ENCODE data around the gene GALNT9.
"Not testable (repeated sequence)": the region's sequence is repeated elsewhere in the genome, so short reads cannot be mapped to it uniquely, and the experiment has no call there.

GALNT9 gene

GRCh38 chr12:132228476-132229192 lies 100.8 kb downstream of the GALNT9 start:
- FAIRE-seq, result no peak

GRCh38 chr12:132227782-132228475 lies 101.5 kb downstream of the GALNT9 start:
- no peak for FAIRE-seq

DNA sequence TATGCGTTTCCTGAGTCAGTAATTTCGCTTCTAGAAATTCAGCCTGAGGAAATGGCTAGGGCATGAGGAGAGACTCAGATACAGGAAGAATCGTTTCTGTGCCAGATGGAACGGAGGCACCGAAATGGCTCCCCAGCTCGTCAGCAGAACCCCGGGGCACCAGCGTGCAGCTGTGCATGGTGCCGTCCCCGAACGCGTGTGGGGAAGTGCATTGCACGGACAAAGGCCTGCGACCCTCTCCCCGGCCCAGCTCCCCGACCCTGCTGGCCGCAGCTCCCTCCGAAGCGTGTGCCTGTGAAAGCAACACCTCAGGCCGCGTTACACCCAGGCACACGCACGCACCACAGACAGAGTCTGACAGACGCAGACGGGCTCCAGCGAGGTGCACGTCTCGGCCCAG lies 102.3 kb downstream of the GALNT9 start:
- no peak for FAIRE-seq

GRCh38 chr12:132226604-132227003 lies 102.8 kb downstream of the GALNT9 start:
- no peak for FAIRE-seq

GRCh38 chr12:132225214-132225613 lies 104.2 kb downstream of the GALNT9 start:
- no peak for FAIRE-seq

DNA sequence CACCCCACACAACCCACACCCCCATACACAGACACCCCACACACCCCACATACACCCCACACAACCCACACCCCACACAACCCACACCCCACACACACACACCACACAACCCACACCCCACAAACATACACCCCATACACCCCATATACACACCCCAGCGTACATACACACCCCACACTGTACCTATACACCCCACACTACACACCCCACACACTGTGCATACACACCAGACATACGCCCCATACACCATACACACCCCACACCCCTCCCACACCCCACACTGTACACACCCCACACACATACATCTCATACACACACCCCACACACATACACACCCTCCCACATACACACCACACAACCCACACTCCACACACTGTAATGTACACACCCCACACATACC lies 104.9 kb downstream of the GALNT9 start:
- no peak for FAIRE-seq

DNA sequence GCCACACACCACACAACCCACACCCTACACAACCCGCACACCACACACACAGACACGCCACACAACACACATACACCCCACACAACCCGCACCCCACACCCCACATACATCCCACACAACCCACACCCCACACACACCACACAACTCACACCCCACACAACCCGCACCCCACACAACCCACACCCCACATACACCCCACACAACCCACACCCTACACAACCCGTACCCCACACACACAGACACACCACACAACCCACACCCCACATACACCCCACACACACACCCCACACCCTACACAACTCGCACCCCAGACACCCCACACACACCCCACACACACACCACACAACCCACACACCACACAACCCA lies 106.6 kb downstream of the GALNT9 start:
- FAIRE-seq, result no peak

GRCh38 chr12:132222096-132222807 lies 107.1 kb downstream of the GALNT9 start:
- no peak for FAIRE-seq

GRCh38 chr12:132219761-132220160 lies 109.6 kb downstream of the GALNT9 start:
- not testable (repeated sequence) for FAIRE-seq

DNA sequence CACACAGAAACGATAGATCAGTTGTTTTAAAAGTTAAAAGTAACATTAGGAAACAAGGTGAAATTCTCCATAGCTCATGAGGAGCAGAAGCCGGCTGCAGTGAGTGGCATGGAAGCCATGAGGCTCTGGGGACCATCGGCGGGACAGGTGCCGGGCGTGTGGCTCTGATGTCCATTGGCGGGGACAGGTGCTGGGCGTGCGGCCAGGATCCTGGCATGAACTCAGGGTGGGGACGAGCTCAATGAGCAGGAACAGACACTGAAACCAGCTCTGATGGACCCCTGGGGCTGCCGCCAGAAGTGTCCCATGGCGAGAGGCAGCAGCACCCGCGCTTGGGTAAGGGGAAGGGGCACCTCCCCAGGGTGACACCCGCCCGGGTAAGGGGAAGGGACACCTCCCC lies 110.1 kb downstream of the GALNT9 start:
- no peak for FAIRE-seq

- no peak for FAIRE-seq
Observed at GRCh38 chr12:132218915-132219314, 110.5 kb downstream of the GALNT9 start.

DNA sequence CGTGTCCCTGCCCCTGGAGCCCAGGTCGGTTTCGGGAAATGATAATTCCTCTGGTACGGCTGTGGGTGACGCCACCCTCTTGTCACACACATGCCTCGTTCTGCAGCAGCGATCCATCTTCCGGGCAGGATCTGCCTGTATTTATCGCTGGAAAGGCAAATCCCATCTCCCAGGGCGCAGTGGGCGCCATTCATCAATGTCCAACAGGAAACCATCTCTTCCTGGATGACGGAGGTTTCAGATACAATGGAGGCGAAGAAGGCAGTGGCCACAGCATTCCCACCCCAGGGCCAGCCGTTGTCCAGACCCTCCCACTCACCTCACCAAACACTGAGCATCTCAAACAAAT lies 110.9 kb downstream of the GALNT9 start:
- FAIRE-seq, result no peak

DNA sequence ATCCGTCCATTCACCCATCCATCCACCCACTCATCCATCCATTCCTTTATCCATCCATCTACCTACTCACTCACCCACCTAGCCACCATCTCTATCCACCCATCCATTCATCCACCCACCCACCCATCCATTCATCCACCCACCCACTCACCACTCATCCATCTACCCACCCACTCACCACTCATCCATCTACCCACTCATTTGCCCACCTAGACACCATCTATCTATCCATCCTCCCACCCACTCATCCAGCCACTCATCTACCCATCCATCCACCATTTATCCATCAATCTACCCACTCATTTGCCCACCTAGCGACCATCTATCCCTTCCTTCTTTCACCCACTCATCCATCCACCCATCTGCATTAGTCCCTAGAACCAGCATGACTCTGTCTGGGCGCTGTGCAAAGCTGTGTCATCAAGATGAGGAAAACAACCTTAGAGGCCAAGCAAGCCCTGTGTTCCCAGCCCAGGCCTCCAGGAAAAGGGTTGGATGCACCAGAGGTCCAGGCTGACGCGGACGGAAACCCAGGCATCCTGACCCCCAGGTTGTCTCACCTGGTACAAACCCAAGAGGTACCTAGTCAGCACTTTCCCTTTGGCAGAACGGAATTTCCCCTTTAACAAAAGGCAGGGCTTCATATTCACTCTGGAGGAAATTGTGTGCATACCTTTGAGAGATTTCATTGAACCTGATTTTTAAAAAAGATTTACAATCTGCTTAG lies 111.4 kb downstream of the GALNT9 start:
- no peak for FAIRE-seq

DNA sequence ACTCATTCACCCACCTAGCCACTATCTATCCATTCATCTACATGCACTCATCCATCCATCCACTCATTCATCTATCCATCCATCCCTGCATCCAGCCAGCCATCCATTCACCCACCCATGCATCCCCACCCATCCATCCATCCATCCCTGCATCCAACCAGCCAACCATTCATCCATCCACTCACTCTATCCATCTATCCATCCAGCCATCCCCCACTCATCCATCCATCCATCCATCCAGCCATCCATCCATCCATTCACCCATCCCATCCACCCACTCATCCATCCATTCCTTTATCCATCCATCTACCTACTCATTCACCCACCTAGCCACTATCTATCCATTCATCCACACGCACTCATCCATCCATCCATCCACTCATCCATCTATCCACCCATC lies 112.0 kb downstream of the GALNT9 start:
- no peak for FAIRE-seq

DNA sequence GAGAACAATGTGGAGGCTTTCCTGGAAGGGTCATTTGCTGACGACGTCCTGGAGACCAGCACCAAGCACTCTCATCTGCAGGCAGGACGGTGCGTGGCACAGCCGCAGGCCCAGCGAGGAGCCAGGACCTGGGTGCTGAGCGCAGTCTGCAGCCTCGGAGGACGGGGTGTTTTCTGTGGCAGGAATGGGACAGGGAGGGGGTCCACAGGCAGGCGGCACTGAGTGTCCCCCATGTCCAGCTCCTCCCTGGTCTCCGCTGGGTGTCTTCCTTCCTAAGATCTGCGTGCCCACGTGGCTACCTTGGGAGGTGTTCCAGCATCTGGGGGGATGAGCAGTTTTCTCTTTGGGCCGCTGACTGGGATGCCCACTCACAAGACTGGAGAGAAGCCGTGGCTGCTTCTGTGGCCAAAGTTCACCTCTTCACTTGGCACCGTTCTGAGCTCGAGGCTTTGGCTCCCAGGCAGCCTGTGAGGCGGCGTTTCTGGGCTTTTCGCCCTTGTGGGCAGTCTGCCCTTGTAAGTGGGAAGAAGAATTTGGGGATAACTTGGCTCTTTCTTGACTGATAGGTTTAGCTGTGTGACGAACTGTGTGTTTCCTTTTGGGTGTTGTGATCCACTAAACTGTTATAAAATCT lies 112.9 kb downstream of the GALNT9 start:
- FAIRE-seq, result no peak

GRCh38 chr12:132215299-132215989 lies 113.9 kb downstream of the GALNT9 start:
- FAIRE-seq, result no peak

DNA sequence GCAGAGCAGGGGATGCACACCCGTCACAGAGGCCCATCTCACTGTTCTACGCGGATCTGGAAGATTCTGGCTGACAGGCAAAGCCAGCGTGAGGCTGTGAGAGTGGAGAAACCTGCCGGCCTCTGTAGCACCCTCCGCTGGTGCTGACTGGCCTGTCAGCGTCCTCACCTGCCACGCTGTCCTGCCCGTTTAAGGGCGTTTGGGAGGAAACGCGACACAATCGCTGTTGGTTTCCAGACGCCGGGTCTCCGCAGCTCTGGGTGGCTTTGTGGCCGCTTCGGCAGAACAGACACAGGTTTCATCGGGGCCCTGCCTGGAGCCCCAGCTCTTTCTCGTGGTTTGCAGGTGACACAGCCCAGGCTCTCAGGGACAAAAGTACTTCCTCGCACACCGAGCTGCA lies 114.5 kb downstream of the GALNT9 start:
- no peak for FAIRE-seq

DNA sequence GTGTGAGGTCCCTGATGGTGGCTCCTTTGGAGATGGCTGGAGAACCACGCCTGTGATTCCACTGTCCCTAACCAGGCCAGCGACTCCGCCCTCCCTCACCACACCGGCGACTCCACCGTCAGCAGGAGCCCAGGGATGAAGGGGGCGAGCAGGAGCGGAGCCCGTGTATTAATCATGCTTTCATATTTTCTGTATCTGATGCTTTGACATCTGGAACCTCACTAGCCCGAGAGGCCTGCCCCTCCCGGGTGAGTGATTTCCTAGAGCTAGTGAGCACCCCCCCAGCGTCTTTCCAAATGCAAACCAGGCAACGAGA lies 115.3 kb downstream of the GALNT9 start:
- FAIRE-seq, result no peak

- no peak for FAIRE-seq
Observed at GRCh38 chr12:132213359-132214160, 115.8 kb downstream of the GALNT9 start.

DNA sequence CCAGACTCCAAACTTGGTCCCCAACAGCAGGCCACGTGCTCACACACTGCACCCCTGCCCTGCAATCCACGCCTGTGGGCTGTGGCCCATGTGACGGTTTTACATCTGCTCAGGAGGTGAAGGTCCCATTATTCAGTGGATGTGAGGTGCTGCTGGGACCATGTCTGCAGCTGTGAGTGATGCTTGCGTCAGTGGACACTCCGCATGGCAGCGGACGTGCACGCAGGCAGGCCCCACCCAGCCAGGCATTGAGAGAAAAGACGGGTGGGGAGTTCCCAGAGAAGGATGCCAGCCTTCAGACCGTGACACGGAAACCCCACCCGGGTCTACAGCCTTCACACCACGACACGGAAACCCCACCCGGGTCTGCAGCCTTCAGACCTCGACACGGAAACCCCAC lies 117.6 kb downstream of the GALNT9 start:
- FAIRE-seq, result no peak

DNA sequence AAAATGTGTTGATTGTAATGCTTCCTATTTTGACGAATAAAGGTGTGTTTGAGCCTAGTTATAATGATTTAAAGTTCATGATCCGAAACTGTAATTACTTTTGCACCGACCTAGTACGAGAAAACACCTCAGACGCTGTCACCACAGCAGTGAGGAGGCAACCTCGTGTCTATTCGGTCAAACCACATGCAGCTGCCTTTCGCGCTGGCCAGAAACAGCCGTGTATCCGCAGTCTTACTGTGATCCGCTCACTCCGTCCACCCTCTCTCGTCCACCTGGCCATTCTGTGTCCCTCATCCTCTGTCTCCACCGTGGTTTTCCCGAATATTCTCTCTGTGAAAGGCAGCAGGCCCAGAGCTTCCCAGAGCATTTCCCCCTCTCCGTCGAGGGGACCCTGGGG lies 118.1 kb downstream of the GALNT9 start:
- no peak for FAIRE-seq

Data from A204.1 (cell line).